CD4-positive, alpha-beta T cell treated with Interferon alpha-2 for 1 hour (primary cell): ENCODE data around the gene GPR101.

Experiments used
- DNase-seq, 2 donors: peaks; one replicate each; pipeline ENCODE4 v3.0.0-alpha.2; 2020 to 2022

GPR101 gene, protein sequence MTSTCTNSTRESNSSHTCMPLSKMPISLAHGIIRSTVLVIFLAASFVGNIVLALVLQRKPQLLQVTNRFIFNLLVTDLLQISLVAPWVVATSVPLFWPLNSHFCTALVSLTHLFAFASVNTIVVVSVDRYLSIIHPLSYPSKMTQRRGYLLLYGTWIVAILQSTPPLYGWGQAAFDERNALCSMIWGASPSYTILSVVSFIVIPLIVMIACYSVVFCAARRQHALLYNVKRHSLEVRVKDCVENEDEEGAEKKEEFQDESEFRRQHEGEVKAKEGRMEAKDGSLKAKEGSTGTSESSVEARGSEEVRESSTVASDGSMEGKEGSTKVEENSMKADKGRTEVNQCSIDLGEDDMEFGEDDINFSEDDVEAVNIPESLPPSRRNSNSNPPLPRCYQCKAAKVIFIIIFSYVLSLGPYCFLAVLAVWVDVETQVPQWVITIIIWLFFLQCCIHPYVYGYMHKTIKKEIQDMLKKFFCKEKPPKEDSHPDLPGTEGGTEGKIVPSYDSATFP

DNA sequence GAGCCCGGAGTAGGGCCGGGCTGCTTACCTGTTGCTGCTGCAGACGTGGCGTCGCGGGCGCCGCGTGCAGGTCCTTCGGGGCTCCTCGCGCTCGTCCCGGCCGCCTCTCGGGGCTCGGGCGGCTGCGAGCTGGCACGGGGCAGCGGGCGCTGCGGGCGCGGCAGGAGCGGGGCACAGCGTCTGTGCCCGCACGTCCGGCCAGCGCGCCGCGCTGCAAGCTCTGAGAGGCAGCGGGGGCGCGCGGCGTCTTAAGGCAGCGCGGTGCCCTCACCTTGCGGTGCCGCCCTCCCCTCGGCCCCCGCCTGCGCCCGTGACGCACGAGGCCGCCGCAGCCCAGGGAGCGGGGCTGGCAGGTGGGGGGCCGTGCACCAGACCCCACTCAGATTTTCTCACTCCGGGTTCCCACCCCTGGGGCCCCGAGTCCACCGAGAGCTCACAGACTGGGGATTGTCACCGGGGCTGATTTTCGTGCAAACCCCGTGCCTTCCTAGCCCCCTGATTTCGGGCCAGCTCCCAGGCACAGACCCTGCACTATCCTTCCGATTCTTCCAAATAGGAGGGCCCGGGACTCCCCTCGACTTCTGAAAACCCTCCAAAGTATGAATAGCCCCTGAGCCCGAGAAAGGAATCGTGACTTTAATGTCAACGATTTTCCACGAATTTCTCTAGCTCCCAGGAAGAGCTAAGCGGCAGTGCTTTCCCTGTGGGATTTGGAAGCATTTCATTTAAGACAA, at the start of gene GPR101:
Gene GPR101, minus strand, starts transcription at position 222 of the 734 bp plus-strand sequence. CDS start 2,321 bp downstream, outside the sequence.
- DNase-seq, result no peak

DNA sequence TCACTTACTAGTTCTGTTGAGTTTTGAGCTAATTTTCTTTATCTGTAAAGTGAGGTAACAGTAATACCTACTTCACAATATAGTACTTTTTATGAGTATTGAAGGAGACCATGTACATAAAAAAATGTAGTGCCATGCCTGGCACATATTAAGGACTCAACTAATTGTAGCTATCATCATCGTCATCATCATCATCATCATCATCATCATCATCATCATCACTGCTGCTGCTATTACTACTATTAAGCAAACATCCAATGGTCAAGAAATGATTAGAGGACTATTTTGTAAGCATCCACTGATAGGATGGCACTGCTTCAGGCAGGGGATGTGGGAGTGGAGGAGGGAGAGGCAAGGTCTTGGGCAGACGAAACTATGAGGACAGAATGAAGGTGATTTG, 47.4 kb upstream of the GPR101 start:
- no peak for DNase-seq

DNA sequence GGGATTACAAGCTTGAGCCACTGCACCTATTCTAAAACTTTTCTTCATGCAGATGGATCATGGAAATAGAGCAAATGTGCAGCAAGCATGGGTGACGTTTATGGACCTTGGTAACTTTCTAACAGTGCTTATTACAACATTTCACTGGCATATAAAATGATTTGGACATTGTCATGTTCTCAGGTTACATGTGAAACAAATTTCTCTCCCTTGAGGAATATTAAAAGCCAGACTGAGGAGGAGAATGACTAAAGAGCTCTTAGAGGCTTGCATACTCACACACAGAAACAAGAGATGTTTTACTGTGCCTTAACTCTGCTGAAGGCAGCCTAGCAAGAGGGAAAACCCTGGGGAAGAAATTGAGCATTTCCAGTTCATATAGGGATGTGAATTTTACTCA, 38.6 kb upstream of the GPR101 start:
- DNase-seq, result no peak

DNA sequence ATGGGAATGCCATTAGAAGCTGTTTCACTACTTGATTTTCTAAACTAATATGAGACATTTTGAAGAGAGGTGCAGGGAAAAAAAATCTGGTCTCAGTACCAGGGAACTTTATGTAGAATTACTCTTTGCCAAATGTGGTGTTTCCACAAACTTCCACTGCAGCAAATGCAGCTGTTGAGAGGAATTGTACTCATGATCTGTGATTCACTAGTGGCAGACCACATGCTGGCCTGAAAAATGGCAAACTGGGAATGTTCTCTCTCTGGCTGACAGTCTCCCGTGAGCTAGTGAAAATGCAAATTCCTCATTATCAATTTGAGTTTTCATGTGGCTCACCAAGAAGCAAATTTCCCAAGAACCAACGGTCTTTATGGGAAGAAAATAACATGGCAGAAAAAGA, 37.8 kb upstream of the GPR101 start:
- DNase-seq, result no peak

DNA sequence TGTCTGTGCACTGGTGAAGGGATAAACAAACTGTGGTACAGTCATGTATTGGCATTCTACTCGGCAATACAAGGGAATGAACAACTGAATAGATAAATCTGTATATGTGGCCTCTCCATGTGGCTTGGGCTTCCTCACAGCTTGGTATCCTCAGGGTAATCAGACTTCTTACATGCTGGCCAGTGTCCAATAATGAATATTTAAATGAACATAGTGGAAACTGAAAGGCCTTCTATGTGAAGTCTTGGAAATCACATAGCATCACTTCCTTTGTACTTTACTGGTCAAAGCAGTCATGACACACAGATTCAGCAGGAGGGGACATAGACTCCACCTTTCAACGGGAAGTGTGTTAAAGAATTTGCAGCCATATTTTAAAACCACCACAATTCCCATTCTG, 33.4 kb upstream of the GPR101 start:
- no peak for DNase-seq

DNA sequence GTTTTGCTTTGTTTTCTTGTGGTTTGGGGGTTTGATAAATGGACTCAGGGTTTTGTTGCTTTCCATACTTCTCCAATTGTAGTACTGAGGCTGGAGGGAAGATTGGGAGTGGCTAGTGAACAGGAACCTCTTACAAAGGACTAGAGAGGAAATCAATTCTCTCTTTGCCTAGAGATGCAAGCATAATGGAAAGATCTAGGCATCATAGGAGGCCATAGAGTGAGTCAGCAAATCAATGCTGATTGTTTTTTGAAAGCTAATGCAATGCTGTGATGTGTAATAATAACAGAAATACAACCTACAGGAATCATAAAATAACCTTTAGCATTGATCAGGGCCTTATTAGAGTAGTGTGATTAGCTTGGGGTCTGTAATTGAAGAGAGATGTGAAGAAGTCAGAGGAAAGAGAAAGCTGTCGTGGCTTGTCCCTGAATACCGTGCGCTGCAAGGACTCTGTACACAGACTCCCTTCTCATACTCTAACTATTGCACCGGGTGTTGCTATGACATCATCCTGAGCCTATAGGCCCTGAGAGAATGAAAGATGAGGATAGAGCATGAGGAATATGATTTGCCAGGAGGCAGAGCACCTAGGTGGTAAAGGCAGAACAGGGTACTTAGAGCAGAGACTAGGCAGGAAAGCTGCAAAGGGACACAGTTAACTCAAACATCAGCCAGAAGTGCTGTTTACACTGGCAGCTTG, 29.3 kb upstream of the GPR101 start:
- no peak for DNase-seq

DNA sequence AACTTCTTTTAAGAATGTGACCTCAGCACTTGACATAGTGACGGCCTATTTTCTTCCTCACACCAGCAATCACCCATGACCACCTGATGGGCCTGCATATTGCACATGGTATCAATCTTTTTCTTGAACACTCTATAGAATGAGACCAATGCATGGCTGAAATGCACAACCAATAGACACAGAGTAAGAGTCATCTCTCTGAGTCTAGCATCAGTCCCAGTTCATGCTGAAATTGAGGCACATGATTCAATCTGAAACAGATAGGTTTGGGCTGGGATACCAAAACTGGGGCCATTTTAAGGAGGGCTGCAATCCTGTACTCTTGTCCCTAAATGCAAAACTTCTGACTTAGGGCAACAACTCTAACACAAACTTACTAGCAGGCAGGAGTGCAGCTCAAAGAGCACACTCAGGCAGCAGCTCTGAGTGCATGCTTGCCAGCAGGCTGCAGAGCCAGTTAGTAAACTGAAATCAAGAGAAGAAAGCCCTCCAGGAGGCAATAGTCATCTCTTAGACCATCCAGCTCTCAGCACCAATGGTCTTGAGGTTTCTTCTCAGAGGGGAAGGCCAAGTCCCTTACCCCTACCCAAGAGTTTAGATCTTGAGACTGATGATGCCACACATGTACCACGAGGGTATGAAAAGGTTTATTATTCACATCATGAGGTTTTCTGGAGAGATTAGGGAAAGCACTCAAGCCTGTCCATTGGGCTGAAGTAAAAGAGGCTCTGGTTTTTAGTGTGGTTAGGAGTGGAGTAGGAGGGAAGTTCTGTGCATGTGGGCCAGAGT, 24.7 kb upstream of the GPR101 start:
- no peak for DNase-seq

DNA sequence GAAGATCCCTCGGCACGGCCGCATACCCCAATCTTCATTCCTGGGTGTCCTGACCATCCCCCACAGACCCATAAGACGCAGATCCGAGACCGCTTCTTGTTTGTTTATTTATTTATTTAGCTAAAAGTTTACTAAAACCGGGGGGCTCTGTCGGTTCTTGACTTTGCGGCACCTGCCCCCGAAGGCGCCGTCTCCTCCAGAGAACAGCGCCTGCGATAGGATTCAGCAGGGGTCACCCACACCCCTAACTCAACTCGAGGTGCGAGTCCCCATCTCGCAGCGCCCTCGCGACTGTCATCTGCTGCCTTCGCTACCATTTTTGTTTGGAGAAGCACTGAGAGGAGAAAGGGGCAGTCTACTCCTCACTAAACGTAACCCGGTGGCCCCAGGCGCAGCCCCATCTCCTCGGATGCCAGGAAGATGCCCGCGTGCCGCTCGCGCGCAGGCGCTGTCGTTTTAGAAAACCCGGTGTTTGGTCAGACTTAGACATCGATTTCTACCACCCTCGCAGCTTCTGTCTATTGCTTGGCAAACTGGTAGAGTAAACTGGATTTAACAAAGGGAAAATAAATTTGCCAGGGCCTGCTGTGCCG, 18.9 kb upstream of the GPR101 start:
- peak in 1 of 2 donors; percentile 34 for DNase-seq

DNA sequence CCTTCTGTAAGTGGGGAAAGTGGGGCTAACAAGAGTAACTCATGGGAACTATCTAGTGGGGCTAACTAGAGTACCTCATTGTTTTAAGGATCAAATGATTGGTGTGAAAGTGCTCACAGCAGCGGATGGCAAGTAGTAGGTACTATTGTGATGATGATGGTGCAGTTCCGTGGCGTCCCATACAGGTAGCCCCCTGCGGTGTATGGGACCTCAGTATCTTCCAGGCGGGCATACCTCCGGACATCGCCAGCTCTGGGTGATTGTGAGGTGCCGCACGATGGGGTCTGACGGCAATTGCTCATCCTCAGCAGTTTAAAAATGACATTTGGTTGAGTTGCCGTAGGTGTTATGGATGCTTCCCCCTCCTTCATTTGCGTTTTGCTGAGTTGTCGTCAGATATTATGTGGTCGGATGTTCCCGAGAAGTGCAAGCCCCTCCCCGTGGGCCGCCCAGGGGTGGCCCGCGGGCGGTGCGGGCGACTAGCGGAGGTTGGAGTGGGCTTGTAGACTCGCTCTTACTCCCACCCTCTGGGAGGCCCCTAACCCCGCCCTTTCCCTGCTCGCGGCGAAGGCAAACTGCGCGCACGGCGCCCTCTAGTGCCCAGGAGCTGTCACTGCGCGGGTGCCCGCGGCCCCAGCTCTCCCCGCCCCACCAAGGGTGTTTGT, 18.3 kb upstream of the GPR101 start:
- peak; percentile 77 to 86 for DNase-seq

DNA sequence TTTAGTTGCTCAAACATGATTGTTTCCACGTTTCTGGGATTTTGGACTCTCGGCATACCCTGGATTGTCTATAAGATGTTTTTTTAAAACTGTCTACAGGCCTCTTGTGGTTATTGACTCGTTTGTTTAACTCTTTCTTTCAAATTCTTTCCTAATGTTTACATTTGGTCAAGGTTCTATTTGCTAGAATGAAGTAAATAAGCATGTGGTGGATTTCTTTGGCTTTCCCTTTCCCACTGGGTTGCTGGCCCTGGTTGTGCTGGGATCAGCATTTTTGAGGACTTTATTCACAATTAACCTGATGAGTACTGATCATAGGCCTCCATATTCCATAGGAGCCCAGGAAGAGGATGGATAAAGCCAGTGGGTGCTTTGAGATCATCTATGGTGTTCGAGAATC, 11.1 kb upstream of the GPR101 start:
- DNase-seq, result no peak

DNA sequence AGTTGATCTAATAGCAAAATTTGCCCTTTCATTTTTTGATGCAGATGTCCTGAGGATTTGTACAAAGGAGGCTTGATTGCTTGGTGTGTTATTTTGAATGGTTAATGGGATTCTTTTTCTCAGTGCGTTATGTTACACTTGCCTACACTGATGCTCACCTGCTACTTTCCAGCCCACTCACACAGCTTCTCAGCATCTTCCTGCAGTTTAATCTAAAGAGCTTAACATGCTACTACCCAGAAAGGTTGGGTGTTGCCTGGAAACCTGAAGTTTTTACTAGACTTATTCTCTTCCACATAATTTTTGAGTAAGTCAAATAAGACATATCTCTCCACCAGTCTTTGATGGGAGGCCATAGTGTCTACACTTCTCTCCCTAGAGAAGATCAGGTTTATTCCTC, 9.9 kb upstream of the GPR101 start:
- DNase-seq, result no peak

DNA sequence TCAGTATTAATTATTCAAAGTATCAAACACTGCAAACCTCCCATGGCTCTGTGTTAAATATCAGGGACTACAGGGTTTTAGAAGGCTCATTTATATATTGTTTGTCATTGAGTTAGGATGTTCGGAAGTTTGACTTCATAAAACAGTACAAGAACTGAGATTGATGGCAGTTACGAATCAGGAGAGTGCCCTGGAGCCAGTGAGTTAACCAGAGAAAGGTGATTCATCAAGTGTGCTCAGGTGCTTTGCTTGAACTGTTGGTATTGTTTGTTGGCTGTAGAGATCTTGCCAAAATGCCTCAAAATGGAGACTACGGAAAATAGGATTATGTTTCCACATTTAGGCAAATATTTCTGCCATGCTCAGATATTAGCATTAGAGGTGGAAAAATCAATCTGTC, 7.5 kb upstream of the GPR101 start:
- DNase-seq, result no peak

DNA sequence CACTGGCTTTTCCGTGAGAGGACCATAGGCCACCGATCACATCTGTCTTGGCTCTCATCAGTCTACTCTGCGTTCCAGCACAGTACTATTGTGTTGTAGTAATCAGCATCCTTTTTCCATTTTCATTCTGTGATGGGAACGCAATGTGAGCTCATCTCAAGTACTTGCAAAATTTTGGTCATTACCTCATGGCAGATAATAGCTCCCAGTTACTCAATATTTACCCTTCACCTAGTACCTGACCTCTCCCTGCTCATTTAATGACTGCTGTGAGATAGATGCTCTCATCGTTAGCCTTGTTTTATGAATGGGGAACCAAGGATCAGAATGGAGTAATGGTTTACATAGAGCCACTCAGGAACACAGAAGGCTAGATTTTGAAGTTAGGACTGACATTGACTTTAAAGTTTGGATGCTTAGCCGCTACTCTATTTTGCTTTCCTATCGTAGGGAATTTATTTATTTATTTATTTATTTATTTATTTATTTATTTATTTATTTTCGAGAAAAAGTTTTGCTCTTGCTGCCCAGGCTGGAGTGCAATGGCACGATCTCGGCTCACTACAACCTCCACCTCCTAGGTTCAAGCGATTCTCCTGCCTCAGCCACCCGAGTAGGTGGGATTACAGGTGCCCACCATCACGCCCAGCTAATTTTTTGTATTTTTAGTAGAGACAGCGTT, 6.5 kb upstream of the GPR101 start:
- DNase-seq, result no peak

DNA sequence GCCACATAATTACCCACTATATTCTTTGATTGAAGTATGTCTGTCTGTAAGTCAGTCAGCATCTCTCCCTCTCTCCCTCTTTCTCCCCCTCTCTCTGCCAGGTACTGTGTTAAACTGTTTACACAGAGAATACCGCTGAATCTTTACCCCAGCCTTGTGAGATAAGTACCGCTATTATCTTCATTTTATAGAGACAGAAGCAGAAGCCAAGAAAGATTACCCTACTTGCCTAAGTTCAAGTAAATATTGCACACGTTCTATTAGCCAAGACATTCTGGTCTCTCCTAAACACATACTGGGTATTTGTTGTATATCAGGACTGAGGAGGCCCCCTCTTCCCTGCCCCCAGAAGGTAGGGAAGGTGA, 695 bp upstream of the GPR101 start:
- DNase-seq, result no peak

DNA sequence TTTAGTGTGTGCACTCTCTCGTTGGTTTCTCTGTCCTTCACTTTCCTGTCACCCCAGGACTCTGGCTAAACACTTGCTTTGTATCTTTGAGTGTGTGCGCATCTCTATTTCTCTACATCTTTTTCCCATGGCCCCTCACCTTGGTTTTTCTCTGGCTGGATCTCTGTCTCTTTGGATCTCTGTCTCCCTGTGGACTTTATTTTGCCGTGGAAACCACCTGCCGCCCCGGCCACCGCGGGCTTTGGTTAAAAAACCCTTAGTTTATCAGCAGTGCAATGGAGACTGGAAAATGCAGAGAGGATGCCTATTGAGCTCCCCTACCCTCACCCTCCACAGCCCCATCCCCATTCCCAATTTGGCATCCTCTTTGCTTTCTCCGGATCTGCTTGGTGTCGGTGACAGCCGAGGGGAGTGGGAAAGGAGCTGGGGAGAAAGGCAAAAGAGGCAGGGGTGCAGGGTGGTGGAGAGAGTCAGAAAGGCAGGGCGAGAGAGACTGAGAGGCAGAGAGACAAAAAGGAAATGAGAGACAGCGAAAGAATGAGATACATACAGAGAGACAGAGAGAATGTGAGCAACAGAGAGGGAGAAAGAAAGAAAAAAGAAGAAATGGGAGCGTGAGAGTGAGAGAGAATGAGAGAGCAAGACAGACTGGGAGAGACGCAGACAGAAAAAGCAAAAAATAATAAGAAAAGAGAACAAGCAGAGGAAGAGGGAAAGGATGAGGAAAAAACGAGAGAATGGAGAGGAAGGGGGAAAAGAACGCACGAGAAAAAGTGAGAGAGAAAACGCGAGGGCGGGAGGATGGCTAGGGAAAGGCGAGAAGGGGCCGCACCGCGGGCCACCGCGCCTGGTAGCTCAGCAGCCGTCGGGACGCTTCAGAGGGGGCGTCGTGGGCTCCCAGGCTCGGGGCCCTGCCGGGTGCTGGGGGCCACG, 688 bp downstream of the GPR101 start:
- DNase-seq, result no peak

DNA sequence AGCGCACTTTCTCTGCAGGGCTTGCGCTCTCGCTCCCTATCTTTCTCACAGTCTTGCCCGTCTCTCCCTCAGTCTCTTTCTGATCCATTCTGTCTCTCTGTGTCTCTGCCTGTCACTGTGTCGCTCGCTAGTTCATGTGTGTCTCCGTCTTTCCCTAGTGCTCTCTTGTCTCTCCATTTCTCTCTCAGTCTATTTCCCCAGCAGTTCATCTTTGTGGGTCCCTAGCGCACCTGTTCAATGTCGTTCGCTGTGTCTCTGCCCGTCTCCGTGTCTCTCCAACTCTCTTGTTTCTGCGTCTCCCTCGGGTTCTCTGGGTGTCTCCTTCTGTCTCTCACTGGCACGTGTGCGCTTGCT, 1.5 kb downstream of the GPR101 start:
- DNase-seq, result no peak

DNA sequence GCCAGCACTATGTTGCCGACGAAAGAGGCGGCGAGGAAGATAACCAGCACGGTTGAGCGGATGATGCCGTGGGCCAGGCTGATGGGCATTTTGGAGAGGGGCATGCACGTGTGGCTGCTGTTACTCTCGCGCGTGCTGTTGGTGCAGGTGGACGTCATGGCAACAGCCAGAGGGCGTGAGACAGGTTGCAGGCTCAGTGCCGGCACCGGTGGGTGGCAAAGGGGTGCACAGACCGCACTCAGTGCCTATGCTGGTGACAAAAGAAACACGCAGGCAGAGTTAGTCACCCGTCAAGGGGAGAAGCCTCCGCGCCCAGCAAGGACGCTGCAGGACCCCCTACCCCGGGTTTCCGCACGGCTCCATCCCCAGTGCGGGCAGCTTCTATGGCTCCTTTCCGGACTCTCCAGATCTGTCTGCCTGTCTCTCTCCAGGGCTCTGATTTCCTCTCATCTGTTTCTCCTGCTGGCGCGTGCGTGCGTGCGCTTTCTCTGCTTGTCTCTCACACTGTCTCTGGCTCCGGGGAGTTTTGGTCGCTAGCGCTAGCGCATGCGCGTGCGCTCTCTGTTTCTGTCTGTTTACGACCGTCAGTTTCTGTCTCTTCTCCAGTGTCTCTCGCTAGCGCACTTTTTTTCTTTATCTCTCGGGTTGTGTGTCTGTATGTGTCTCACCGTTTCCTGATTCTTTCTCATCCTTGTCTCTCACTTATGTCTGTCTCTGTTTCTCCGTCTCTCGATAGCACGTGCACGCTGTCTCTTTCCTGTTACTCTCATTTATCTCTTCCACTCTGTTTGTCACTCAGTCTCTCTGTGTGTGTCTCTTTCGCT, 2.1 kb downstream of the GPR101 start:
- DNase-seq, result peak; percentile 20 to 42

DNA sequence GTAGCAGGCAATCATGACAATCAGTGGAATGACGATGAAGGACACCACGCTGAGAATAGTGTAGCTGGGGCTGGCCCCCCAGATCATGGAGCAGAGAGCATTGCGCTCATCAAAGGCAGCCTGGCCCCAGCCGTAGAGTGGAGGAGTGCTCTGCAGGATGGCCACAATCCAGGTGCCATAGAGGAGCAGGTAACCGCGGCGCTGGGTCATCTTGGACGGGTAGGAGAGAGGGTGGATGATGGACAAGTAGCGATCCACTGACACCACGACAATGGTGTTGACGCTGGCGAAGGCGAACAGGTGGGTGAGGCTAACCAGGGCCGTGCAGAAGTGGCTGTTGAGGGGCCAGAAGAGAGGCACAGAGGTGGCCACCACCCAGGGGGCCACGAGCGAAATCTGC, 2.8 kb downstream of the GPR101 start:
- no peak for DNase-seq

DNA sequence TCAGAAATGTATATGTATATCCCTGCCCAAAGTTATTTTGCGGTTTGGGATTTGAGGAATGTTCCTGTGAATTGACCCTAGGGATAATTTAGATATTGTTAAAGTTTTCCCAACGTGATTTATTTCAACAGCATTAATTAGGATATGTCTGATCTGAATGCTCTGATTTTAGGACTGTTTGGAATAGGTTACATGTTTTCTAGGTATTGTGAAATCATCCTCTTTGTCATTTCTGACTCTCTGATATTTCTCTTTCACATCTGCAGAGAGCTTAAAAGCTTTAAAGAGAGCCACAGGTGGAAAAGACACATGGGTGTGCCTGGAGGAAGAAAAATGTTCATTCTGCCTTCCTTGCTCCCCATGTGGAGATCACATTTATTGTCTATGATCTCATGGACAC, 5.1 kb downstream of the GPR101 start:
- DNase-seq, result no peak
